HL-60 (cell line): Measurements from ENCODE around the gene PMEPA1.

Experiments
- DNase-seq, 2 experiments: peaks; one replicate each; pipeline ENCODE4 v3.0.0-alpha.2; 2010 to 2020; ENCODE audit warnings: low read depth in 1 of 2, low spot score in 1 of 2
- H3K27ac ChIP-seq: fragments of 250-450 bp; sonication (Bioruptor Pico); replicated peaks from 2 replicates; pipeline ENCODE4 v1.5.1; 2020; ENCODE audit warnings: mild to moderate bottlenecking, moderate library complexity
- H3K27me3 ChIP-seq: fragments of 250-450 bp; sonication (Bioruptor Pico); 2 replicates; pipeline ENCODE4 v1.5.1; 2021; ENCODE audit warnings: mild to moderate bottlenecking, moderate library complexity; ENCODE audit not compliant: insufficient read depth, poor library complexity, severe bottlenecking
- H3K4me3 ChIP-seq: replicated peaks from 2 replicates; pipeline ENCODE4 v1.5.1; 2011; ENCODE audit warnings: mild to moderate bottlenecking, control low read depth, low read length; ENCODE audit not compliant: insufficient read depth
- CTCF ChIP-seq: IDR thresholded peaks from one replicate; pipeline ENCODE4 v1.5.1; 2011; ENCODE audit warnings: low read length, control low read depth, inconsistent platforms; ENCODE audit not compliant: insufficient read depth
- GABPA ChIP-seq: IDR thresholded peaks from 2 replicates; pipeline ENCODE4 v1.6.1; 2012; ENCODE audit warnings: low read depth
- POLR2AphosphoS5 ChIP-seq: IDR thresholded peaks from 2 replicates; pipeline ENCODE4 v1.6.1; 2012; ENCODE audit warnings: low read depth
- SPI1 ChIP-seq: IDR thresholded peaks from 2 replicates; pipeline ENCODE4 v1.6.1; 2012; ENCODE audit warnings: low read depth, mild to moderate bottlenecking, borderline replicate concordance
- TF ChIP-seq, protein P1 (sequence below): IDR thresholded peaks from 2 replicates; pipeline ENCODE4 v1.6.1; 2012; ENCODE audit warnings: low read depth; ENCODE audit not compliant: insufficient replicate concordance

The PMEPA1 gene

DNA sequence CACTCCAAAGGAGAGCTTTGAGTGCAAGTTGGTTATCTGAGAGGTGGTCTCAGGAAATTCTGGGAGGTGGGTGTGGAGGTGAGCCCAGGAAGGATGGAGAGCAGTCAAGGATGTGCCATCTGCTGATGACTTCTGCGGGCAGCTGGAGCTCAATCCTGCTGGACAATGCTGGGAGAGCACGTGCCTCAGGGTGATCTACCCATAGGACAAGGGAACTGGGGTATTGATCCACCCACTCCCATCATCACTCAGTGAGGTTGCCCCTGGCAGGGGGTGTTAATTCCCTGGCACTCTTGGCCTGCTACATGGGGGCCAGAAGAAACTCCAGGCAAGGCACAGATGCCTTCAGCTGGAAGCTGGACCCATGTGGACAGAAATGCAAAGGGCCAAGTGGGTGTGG, 82.5 kb downstream of the PMEPA1 start:
- no peaks in the 10 kb centered on the region for H3K27me3 ChIP-seq
- DNase-seq: no peak
- no peak overlapping the region for H3K4me3 ChIP-seq
- peak overlapping the region; percentile 98 for H3K27ac ChIP-seq
- TF ChIP-seq GABPA: no peak
- no peak for TF ChIP-seq CTCF
- no peak for TF ChIP-seq SPI1
- TF ChIP-seq, protein P1, sequence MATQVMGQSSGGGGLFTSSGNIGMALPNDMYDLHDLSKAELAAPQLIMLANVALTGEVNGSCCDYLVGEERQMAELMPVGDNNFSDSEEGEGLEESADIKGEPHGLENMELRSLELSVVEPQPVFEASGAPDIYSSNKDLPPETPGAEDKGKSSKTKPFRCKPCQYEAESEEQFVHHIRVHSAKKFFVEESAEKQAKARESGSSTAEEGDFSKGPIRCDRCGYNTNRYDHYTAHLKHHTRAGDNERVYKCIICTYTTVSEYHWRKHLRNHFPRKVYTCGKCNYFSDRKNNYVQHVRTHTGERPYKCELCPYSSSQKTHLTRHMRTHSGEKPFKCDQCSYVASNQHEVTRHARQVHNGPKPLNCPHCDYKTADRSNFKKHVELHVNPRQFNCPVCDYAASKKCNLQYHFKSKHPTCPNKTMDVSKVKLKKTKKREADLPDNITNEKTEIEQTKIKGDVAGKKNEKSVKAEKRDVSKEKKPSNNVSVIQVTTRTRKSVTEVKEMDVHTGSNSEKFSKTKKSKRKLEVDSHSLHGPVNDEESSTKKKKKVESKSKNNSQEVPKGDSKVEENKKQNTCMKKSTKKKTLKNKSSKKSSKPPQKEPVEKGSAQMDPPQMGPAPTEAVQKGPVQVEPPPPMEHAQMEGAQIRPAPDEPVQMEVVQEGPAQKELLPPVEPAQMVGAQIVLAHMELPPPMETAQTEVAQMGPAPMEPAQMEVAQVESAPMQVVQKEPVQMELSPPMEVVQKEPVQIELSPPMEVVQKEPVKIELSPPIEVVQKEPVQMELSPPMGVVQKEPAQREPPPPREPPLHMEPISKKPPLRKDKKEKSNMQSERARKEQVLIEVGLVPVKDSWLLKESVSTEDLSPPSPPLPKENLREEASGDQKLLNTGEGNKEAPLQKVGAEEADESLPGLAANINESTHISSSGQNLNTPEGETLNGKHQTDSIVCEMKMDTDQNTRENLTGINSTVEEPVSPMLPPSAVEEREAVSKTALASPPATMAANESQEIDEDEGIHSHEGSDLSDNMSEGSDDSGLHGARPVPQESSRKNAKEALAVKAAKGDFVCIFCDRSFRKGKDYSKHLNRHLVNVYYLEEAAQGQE: no peak
- TF ChIP-seq POLR2AphosphoS5: no peak

DNA sequence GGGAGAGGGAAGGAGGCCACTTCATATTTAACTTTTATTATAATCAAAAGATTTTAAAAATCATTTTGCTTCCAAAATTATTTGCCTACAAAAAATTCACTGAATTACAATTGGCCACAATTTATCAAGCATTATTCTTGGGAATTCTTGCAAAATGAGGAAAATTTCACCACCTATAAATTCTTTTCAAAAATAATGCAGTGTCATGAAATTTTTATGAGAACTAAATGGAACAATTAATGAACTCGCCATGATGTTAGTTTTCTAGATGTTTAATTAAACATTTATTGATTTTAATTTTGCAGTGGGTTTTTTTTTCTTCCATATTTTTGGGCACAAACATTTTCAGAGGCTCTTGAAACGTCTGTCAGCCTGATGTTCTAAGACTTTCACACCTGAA, 83.8 kb downstream of the PMEPA1 start:
- DNase-seq: no peak
- no peaks in the 10 kb centered on the region for H3K27me3 ChIP-seq
- TF ChIP-seq SPI1 (no peak), POLR2AphosphoS5 (no peak), CTCF (no peak), GABPA (no peak)
- TF ChIP-seq, protein P1: no peak
- no peak overlapping the region for H3K4me3 ChIP-seq
- no peak overlapping the region for H3K27ac ChIP-seq

DNA sequence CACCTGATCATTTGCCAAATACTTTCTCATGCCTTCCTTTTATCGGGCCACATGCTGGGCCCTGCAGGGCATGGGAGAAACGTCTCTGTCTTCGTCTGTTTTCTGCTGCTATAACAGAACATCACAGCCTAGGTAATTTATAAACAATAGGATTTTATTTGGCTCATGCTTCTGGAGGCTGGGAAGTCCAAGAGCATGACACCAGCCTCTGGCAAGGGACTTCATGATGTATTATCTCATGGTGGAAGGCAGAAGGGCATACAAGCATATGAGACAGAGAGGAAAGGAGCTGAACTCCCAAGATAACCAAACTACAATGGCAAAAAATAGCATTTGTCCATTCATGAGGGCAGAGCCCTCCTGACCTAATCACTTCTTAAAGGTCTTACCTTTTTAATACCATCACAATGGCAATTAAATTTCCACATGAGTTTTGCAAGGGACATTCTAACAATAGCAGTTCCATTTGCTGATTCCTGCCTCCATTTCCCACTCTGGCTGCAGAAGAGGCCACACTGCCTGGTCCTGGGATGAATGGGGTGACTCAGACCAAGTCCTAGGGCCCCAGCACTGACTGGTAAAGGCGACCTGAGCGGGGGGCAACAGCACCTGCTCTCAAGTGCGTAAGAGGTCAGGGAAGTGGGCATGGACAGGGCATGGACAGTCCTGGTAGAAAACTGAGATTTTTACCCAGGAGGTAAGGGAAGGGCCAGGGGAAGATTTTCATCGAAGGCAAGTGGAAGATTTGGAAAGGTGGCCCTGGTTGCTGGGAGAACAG, 84.4 kb downstream of the PMEPA1 start:
- TF ChIP-seq SPI1: no peak
- no peak for TF ChIP-seq POLR2AphosphoS5
- TF ChIP-seq CTCF: no peak
- TF ChIP-seq GABPA: no peak
- TF ChIP-seq, protein P1: no peak

More for the DNA sequence above, 84.4 kb downstream of the PMEPA1 start:
- no peaks in the 10 kb centered on the region for H3K27me3 ChIP-seq
- DNase-seq: no peak
- H3K4me3 ChIP-seq: no peak overlapping the region
- H3K27ac ChIP-seq: no peak overlapping the region
